Astrocyte of the hippocampus (primary cell): Measurements from ENCODE around the gene FCER1A.

Experiments
- DNase-seq: peaks from one replicate; pipeline ENCODE4 v3.0.0; 2011; ENCODE audit warnings: low read depth, low spot score

Gene FCER1A

GRCh38 chr1:159302095-159302494 is at the start of gene FCER1A:
FCER1A (plus strand) TSS chr1:159302336; CDS start chr1:159302365, 29 bp downstream.
- DNase-seq, result no peak

GRCh38 chr1:159261311-159261710 is 40.8 kb upstream of the FCER1A start:
- DNase-seq, result no peak

GRCh38 chr1:159261721-159262494 is 40.2 kb upstream of the FCER1A start:
- DNase-seq, result no peak

- no peak for DNase-seq
These were observed 35.3 kb upstream of the FCER1A start for GRCh38 chr1:159266832-159267231.

- DNase-seq, result no peak
These were observed 27.5 kb upstream of the FCER1A start for GRCh38 chr1:159274631-159275030.

- DNase-seq, result no peak
These were observed 26.2 kb upstream of the FCER1A start for GRCh38 chr1:159275891-159276290.

GRCh38 chr1:159279773-159280172 is 22.4 kb upstream of the FCER1A start:
- no peak for DNase-seq

- no peak for DNase-seq
These were observed 20.0 kb upstream of the FCER1A start for GRCh38 chr1:159282118-159282517.

GRCh38 chr1:159289060-159289459 is 13.1 kb upstream of the FCER1A start:
- DNase-seq, result no peak

GRCh38 chr1:159291424-159291823 is 10.7 kb upstream of the FCER1A start:
- no peak for DNase-seq

- no peak for DNase-seq
These were observed 5.3 kb upstream of the FCER1A start for GRCh38 chr1:159296706-159297375.

GRCh38 chr1:159300146-159300545 is 2.0 kb upstream of the FCER1A start:
- DNase-seq, result no peak

- no peak for DNase-seq
These were observed 5.3 kb downstream of the FCER1A start for GRCh38 chr1:159307346-159308020.

GRCh38 chr1:159311679-159312078 is 9.5 kb downstream of the FCER1A start:
- DNase-seq, result no peak

- DNase-seq, result no peak
These were observed 13.2 kb downstream of the FCER1A start for GRCh38 chr1:159315381-159315780.

GRCh38 chr1:159318784-159319551 is 16.8 kb downstream of the FCER1A start:
- DNase-seq, result no peak

GRCh38 chr1:159334797-159335196 is 32.7 kb downstream of the FCER1A start:
- no peak for DNase-seq

- no peak for DNase-seq
These were observed 35.9 kb downstream of the FCER1A start for GRCh38 chr1:159338018-159338417.

- DNase-seq, result no peak
These were observed 37.4 kb downstream of the FCER1A start for GRCh38 chr1:159339536-159339935.

GRCh38 chr1:159341736-159342135 is 39.6 kb downstream of the FCER1A start:
- no peak for DNase-seq

- DNase-seq, result no peak
These were observed 40.8 kb downstream of the FCER1A start for GRCh38 chr1:159342761-159343425.
